HG02938 (cell line): ENCODE data around the gene TMEM39A.

Experiments used
- ATAC-seq: cut with Tn5 transposase; IDR thresholded peaks from one replicate; pipeline ENCODE4 v1.9.1; 2021; ENCODE audit warnings: mild to moderate bottlenecking, moderate library complexity; ENCODE audit not compliant: unreplicated experiment

The TMEM39A gene

DNA sequence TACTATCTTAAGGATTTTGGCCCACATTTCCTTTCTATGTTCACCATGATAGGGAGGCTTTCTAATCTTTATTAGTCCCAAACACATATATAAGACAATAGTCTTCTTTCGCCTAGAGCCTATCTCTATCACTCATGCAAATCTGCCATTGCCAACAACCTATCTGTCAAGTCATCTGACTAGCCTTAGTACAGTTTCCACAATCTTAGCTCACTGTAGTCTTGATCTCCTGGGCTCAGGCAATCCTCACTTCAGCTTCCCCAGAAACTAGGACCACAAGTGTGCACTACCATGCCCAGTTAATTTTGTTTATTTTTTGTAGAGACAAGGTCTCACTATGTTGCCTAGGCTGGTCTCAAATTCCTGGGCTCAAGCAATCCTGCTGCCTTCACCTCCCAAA is 6.9 kb downstream of the TMEM39A start:
- no peak for ATAC-seq

DNA sequence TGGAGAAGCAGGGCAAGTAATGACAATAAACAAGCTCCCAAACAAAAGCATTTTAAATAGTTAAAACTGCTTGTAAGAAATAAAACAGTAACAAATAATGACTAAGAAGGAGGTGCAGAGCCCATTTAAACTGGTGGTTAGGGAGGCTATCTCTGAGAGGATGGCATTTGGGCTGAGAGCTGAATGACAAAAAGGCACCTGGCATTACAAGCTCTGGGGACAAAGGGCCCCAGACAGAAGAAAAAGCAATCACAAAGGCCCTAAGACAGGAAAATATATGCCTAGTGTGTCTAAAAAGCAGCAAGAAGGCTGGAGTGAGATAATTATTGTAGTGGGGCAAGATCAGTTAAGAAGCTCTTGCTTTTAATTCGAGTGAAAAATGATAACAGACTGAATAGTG is 9.6 kb downstream of the TMEM39A start:
- no peak for ATAC-seq

DNA sequence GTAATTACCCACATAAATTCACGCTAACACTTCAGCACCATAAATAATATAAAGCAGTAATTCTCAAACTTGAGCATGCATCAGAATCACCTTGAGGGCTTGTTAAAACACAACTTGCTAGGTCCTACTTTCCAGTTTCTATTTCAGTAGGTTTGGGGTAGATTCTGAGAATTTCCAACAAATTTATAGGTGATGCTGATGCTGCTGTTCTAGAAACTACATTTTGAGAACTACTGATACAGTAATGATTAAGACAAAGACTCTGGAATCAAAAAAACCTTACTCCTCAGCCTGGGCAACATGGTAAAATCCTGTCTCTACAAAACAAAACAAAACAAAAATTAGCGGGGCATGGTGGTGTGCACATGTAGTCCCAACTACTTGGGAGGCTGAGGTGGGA is 18.8 kb downstream of the TMEM39A start:
- ATAC-seq, result no peak

DNA sequence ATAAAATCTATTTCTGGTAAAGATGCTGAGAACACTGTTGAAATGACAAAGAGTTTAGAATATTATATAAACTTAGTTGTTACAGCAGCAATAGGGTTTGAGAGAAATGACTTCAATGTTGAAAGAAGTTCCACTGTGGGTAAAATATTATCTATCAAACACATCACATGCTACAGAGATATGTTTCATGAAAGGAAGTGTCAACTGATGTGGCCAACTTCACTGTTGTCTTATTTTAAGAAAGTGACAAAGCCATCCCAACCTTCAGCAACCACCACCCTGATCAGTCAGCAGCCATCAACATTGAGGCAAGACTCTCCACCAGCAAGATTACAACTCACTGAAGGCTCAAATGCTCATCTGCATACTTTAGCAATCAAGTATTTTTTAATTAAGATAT is 20.2 kb downstream of the TMEM39A start:
- ATAC-seq, result no peak

DNA sequence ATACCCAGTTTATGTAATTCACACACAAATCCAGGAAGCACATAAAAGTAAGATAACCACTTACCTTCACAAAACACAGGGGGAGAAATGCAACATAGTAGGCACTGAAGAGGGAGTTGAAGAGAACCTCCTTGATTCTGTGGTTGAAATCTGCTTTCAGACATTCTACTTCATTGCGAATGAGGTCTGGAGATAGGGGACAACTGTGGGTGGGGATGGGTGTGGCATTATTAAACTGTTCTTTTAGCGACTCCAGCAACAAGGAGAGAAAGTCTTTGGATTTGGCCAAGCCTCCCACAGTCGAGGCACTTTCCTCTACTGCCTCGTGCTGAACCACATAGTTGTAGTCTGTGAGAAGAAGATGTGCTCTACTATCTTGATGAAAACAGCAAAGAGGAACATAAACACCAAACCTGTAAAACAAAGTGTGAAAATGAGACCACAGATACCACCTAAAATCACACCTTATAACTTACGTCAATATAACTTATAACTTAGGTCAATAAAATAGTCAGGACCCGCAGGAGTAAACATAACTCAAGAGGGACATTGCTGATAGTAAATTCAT is 25.6 kb downstream of the TMEM39A start:
- no peak for ATAC-seq

DNA sequence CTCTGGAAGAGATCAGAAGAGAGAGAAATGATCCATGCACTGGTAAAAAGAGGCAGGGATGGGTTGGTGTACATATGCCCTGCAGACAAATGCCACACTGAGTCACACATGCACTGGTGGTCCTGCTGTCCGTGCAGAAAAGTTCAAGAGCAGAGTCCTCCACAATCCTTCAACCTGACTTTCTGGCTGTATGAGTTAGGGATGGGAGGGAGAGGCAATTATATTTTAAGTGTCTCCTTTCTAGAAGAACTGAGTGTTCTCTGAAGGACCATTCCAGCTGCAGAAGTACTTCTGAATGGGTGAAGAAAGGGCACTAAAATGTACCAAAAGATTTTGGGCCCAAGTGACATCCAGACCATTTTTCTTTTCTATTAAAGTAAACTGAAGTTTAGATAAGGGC is 26.4 kb downstream of the TMEM39A start:
- no peak for ATAC-seq

DNA sequence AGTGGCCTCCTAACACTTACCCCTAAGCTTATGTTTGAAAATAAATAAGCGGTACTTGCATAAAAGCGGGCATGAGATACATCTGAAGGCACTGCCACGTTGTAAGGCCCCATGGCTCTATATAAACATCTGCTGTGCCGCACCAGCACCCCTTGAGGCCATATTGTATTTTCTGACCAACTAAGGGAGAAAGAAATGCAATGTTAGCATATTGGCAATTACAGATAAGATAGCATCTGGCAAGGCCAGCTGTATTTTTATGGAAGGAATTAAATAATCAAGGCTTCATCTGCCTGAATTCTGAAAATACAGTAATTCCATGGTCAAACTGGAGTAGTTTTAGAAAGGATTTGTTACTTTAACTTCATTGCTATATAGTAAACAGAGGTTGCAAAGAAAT is 28.7 kb downstream of the TMEM39A start:
- no peak for ATAC-seq

DNA sequence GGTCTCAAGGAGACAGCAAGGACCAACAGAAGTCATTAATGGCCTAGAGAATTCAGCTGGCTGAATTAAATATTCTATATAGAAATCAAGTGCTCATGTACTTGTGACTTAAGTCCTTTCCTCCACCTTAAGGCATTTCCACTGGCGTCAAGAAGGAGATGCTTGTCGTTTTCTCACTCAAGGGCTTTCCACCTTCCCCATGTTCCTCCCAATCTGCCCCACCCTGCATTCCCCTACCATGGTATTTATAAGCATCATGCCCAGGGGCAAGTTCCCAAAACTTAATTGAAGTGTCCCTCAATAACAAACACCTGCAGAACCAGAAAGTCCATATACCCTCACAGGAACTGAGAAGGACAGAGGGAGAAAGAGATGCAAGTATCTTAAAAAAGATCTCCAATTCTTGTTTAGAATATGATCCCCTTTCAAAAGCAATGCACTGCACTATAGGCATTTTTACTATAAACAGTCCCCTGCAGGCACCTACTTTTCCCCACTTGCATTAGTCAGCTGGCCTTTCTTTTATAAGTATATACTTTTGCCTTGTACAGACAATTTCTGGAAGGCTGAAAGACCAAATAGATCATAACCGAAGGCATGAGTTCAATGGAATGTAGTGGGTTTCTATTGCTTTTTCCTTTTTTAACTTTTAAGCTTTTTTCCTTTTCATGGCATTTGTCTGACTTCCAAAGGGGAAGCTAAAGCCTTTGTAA is 29.6 kb downstream of the TMEM39A start:
- no peak for ATAC-seq

DNA sequence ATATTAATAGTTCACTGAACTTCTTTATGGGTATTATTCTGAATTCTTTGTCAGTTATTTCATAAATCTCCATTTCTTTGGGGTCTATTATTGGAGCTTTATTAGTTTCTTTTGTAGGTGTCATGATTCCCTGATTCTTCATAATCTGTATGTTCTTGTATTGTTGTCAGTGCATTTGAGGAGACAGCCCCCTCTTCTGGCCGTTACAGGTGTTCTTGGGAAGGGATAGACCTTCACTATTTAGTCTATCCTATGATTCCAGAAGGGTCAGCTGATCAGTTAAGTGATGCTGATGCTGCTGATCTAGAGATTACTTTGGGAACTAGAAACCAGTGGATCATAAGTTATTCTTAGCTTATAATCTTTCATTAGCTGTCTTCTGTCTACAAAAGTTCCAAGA is 34.9 kb downstream of the TMEM39A start:
- ATAC-seq, result no peak

DNA sequence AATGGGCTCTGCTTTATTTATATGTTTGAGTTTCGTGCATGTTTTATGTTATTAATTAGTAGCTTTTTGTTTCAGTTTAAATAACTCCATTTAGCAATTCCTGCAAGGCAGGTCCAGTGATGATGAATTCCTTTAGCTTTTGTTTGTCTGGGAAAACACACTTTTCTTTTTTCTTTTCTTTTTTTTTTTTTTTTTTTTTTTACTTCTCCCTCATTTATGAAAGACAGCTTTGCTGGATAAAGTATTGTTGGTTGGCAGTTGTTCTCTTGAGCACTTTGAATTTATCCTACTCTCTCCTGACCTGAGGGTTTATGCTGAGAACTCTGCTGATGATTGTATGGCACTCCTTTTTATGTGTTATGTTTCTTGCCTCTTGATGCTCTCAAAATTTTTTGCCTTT is 35.7 kb downstream of the TMEM39A start:
- ATAC-seq, result no peak

DNA sequence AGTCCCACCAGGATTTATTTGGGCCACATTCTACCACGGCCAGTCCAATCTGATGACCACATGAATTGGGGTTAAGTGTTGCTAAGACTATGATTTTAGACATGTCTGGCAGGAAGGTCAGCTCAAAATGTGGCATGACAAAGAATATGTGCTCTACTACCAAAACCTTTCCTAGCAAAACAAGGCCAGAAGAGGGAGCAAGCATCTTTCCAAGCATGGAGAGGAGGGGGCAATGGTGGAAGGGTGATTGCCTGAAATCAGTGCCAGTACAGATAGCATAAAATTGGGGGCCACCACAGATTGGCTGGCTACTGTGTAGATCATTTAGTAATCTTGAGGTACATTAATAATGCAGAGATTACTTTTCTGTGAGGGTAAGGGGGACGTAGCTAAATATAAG is 43.2 kb downstream of the TMEM39A start:
- ATAC-seq, result no peak

DNA sequence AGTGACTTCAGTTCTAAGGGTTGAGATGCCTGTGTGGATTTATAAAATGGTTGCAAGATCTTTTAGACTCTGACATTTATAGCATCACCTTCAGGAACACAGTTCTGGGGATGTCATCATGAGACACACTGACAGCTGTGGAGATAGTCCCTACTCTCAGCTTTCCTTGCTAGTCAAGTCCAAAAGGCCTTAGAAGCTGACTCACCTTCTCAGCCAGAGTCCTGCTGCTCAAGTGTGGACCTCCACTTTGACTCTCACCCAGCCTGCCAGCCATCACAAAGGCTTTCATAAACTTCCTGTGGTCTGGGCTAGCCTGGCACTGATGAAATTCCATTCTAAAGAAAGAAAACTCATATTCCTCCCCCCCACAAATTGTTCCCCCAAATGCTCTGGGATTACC is 44.8 kb downstream of the TMEM39A start:
- no peak for ATAC-seq

DNA sequence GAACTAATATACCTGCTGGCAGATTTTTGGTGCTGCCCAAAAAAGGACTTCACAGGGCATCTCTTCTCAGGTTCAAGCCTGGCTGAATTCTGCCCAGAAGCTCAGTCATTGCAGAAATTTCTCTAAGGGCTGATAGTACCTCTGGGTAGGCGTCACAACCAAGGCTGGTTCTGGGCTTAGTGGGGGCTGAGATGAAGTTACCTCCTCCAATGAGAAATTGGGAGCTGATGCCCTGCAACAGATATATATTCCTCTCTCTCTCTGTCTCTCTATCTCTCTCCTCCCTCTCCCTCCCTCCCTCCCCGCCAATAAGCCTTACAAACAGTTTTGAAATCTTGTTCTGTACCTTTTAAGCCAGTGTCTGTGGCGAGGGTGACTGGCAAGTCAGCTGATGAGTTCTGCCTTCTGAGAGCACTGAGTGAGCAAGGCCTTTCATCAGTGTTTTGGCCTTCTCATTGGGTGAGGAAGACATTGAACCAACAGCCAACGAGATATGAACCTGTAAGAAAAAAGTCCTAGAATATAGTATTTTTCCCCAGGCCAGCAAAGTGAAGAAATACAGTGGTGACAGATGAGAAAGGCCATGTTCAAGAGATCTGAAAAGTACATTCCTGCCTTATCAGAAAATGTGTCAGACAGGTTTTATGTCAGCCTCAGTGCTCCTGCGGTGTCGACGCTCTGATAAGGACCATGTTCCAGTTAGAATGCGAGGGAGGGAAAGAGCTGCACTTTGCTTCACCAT is 45.5 kb downstream of the TMEM39A start:
- ATAC-seq, result no peak

DNA sequence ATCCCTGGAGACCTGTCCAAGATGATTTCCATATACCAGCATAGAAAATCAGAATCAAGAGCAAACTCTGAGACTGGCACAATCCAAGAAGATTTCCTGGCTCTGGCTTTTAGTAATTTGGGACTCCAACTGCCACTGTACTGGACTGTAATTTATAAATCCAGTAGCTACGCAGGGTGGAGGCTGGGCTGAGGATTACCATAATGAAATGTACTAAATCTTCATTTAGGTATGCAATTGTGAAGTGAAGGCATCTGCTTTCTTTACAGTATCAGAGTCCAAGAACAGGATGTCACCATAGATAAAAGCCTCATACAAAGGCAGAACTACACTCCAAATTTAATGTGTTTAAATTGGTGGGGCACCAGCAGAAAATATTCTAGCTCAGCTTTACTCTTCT is 46.5 kb downstream of the TMEM39A start:
- no peak for ATAC-seq

DNA sequence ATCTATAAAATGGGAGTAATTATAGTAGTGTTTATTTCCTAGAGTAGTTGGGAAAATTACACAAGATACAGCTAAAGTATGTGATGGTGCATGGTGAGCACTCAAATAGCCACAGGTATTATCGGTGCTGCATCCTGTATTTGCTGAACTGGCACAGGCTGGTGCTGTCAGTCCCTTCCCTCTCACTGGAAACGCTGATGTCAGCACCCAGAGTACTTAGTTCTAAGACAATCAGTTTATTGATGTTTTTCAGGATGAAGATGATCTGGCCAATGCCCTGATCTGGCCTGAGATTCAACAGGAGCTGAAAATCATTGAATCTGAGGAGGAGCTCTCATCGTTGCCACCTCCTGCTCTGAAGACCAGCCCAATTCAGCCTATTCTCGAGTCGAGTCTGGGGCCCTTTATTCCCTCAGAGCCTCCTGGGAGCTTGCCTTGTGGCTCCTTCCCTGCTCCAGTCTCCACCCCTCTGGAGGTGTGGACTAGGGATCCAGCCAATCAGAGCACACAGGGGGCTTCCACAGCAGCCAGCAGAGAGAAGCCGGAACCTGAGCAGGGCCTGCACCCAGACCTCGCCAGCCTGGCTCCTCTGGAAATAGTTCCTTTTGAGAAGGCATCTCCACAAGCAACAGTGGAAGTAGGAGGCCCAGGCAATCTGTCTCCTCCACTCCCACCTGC is 49.7 kb downstream of the TMEM39A start:
- ATAC-seq, result no peak

DNA sequence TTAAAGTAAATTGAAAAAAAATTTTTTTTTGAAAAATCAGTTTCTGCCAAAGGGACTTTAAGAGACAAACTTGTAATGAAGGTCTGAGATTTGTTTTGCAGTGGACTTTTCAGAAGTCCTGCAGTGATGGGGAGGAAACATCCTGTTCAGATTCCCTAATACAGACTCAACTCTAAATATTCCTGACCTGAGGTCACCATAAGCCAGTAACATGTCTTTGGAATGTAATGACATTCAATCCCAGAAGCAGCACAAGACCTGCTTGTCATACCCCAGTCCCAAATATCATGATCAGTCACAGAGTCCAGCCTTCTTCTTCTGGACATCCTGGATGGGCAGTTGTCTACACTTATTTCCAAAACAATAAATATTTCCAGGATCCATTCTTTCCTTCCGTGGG is 53.6 kb downstream of the TMEM39A start:
- ATAC-seq, result no peak

DNA sequence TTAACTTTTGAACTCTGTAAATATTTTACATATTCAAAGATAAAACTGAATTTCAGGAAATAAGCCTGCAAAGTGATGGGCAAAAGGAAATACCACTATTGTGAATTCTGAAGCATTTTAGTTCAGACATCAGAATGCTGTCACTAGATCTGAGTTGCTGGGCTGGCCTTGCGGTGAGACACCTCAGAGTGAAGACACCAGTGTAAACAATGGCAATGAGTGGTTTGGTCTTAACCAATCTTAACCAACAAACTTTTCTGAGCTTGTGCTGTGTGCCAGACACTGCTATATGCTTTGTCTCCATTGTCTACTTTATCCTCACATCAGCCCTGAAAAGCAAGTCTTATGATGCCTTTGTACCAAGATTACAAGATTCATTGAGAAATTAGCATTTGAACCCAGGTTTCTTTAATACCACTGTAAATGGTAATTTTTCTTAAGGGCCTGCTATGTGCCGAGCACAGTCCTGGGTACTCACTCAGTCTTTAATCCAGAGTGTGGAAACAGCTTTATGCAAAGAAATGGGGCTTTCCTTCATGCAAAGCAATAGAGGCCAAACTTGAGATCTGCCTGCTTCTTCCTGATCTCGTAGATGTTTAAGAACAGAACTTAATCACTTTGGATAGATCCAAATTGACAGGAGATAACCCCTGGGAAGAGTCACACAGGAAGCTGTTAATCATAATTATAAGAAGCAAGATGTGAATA is 55.0 kb downstream of the TMEM39A start:
- ATAC-seq, result peak; percentile 62

DNA sequence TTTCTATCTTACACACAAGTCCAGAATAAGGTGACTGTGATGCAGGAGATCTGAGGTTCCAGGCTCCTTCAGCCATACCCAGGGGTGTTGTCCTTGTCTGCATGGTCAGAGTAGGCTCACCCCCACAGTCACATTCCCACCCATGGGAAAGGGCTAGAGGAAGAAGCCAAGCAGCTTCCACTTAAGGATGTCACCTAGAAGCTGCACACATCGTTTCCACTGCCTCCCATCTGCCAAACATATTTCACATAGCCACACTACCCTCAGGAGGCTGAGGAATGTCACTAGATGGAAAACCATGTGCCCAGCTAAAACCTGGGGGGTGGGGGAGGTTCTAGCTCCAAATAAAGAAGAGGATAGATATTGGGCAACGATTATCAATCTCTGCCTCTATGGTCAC is 58.1 kb downstream of the TMEM39A start:
- ATAC-seq, result no peak

DNA sequence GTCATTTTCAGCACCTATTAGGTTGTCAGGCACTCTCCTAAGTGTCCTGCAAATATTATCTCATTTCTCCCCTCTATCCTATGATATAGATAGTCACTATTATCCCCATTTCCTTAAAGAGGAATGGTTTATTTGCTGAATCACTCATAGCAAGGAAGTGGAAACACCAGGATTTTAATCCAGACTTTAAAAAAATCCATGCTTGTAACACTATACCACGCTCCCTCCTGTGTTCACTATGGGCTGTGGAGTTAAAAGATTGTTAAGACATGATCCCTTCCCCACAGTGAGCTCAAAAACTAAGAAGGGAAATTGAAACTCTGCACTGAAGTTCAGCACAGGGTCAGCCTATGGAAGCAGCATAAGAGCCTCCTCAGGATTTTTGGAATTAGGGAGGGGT is 60.2 kb downstream of the TMEM39A start:
- ATAC-seq, result no peak

DNA sequence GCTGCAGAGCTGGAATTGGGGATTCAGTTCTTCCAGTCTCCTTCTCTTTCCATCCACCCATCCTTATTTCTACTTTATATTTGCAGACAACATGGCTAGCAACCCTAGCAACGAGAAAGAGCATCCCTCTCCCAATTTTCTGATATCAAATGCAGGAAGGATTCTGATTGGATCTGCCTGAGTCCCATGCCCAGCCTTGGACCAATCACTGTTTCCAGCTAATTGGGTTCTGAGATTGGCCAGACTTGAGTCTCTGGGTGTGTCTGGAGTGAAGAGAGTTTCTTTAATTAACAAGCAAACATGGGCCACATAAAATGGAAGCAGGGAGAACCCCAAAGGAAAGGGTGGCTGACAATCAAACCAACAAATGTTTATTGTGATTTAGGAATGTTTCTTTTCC is 60.6 kb downstream of the TMEM39A start:
- ATAC-seq, result no peak
